ENCODE measurements around the gene COTL1. TPM values are rescaled to one million over a fixed set of nuclear protein-coding genes. Genes with fewer than 3 reads are reported as not detected.
"Not testable (repeated sequence)": the region's sequence is repeated elsewhere in the genome, so short reads cannot be mapped to it uniquely, and the experiment has no call there.

COTL1 gene
- total RNA-seq, 1 donor from 2014 or later = 129 TPM

DNA sequence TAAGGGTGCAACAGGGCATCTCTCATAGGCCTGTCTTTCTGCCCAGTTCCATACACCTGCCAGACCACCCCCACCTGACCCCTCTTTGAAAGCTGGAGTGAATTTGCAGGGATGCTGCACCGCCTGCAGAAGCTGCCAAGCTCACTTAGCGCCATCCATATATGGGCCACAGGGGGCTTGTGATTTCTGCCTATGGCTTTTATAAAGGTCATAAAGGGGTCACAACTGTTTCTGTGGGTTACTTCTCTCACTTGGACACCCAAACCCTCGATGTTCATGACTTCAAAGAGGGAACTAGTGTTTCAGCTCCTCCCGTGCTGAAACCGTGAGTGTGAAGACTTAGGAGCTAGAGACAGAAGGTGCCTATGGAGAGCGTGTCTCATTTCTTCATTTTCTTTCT lies 89.6 kb downstream of the COTL1 start:
- no peak overlapping the region for H3K4me3 ChIP-seq
- TF ChIP-seq, protein P1, sequence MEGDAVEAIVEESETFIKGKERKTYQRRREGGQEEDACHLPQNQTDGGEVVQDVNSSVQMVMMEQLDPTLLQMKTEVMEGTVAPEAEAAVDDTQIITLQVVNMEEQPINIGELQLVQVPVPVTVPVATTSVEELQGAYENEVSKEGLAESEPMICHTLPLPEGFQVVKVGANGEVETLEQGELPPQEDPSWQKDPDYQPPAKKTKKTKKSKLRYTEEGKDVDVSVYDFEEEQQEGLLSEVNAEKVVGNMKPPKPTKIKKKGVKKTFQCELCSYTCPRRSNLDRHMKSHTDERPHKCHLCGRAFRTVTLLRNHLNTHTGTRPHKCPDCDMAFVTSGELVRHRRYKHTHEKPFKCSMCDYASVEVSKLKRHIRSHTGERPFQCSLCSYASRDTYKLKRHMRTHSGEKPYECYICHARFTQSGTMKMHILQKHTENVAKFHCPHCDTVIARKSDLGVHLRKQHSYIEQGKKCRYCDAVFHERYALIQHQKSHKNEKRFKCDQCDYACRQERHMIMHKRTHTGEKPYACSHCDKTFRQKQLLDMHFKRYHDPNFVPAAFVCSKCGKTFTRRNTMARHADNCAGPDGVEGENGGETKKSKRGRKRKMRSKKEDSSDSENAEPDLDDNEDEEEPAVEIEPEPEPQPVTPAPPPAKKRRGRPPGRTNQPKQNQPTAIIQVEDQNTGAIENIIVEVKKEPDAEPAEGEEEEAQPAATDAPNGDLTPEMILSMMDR (IDR thresholded peaks at IDR 0.05) = no peak
- no peak overlapping the region for H3K27ac ChIP-seq
- H3K36me3 ChIP-seq = no peaks in the 10 kb centered on the region
- H3K27me3 ChIP-seq = no peaks in the 10 kb centered on the region
- H3K4me1 ChIP-seq = peaks cover 29% of the 10 kb centered on the region
- intact Hi-C loops (cut with DNase I) = no loop called here
- H3K9me3 ChIP-seq = no peaks in the 10 kb centered on the region
- ATAC-seq (no peak), DNase-seq (no peak)

DNA sequence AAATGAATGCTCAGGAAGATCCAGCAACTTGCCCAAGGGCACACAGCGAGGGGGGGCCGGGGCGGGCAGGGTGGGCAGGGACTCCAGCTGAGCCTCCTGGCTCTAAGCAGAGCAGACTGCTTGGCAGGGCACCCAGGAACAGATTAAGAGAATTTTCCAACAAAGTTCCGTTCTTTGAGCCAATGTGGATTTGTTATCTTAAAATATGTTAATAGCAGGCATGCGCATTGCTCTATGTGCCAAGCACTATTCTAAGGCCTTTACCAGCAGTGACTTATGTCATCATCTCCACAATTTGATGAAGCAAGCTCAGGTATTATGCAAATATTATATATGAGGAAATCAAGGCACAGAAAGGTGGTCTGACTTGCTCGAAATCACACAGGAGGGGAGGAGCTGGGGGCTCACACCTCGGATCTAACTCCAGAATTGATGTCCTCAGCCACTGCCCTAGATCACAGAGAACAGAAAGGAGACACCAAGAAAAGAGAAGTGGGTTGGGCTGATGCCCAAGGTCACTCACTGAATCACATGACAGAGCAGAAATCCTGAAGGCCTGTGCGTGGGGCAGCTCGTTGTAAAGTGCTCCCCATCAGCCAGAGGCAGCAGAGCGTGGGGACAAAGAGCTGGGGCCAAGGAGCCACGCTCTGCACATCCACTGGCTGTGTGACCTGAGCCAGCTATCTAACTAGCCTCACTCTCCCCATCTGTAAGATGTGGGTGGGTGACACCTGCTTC lies 90.2 kb downstream of the COTL1 start:
- Histone ChIP-seq H3K36me3 (no peaks in the 10 kb centered on the region), H3K4me1 (peaks cover 23% of the 10 kb centered on the region), H3K27ac (peak overlapping the region; percentile 62), H3K27me3 (no peaks in the 10 kb centered on the region), H3K9me3 (no peaks in the 10 kb centered on the region), H3K4me3 (no peak overlapping the region)
- intact Hi-C loops (cut with DNase I) = no loop called here
- ATAC-seq (peak; percentile 65), DNase-seq (no peak)
- TF ChIP-seq, protein P1 (IDR thresholded peaks at IDR 0.05) = no peak

DNA sequence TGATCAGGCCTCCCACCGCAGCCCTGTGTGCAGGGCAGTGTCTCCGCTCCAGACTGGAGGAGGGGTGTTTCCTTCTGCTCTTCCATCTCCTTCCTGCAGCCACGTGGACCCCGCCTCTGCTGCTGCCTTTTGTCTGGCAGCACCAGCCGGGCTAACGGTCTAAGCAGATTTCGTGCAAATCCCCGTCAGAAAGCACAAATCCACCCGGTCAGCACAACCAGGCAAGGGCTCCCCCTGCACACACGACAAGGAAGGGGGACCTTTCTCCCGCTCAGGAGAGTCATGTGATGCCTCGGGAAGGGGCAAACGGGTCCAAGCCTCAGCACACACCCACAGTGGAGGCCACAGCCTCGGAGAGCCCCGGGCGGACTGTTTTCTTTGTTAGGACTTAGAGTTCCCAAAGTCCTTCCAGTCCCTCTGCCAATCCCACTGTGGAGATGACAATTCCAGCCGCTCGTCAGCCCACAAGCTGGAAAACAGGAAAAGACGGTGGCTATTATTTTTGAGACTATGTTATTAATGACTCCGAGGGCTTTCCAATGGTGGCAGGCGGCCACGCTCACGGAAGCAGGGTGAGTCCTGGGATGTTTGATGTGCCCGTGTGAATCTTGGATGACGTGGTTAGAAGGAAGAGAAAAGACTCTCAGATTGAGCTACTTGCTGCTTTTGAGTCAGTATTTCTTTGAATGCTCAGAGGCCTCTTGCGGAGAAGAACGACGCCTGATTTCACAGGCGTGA lies 90.9 kb downstream of the COTL1 start:
- H3K9me3 ChIP-seq = no peaks in the 10 kb centered on the region
- H3K27ac ChIP-seq = peak overlapping the region; percentile 62
- intact Hi-C loops (cut with DNase I) = no loop called here
- TF ChIP-seq, protein P1 (IDR thresholded peaks at IDR 0.05) = no peak
- no peak overlapping the region for H3K4me3 ChIP-seq
- ATAC-seq (no peak), DNase-seq (no peak)
- H3K27me3 ChIP-seq = no peaks in the 10 kb centered on the region
- peaks cover 18% of the 10 kb centered on the region for H3K4me1 ChIP-seq
- H3K36me3 ChIP-seq = no peaks in the 10 kb centered on the region

DNA sequence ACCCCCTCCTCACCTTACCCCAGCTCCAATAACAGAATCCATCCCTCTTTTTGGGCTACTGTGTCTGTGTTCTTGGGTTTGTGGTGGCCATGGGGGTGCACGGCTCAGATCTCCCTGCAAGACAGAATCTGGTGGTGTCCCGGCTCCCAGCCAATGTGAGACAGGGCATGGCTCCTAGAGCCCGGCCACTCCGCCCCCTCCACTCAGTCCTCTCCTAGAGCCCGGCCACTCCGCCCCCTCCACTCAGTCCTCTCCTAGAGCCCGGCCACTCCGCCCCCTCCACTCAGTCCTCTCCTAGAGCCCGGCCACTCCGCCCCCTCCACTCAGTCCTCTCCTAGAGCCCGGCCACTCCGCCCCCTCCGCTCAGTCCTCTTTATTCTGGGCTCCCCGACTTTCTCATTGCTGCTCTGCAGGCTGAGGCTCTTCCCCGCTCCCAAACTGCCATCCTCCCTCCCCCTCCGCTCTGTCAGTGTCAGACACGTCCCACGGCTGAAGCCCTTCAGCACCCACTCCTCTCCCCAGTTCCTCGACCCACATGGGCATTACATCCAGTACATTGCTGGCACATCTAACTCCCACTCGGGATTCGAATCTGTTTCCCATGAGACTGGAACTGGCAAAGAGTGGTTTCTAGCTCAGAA lies 92.8 kb downstream of the COTL1 start:
- H3K4me1 ChIP-seq = peaks cover 11% of the 10 kb centered on the region

DNA sequence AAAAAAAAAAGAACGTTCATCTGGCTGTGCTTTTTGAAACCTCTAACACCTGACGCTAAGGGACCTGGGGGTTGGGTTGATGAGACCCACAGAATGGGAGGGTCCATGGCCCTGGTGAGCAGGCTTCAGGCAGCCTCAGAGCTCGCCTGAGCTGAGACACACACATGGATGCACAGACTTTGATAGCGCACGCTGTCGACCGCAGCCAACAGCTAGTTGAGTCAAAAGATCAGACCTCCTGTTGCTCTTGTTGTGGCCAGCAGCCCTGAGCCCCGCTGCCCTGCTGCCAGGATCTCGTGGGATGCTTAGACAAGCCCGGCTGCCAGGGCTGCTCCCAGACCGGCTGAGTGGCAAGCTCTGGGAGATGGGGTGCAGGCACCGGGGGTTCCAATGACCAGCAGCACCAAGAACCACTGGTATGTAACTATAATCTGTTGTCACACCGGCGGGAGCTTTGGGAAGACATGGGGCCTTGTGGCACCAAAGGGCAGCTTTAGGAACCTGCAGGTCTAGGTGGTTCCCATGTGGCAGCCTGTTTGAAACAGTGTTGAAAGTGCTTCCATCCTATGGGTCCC lies 93.4 kb downstream of the COTL1 start:
- intact Hi-C loops (cut with DNase I) = no loop called here
- TF ChIP-seq, protein P1 (IDR thresholded peaks at IDR 0.05) = no peak
- ATAC-seq = no peak

More for the DNA sequence above, 92.8 kb downstream of the COTL1 start:
- H3K36me3 ChIP-seq; H3K27ac ChIP-seq; H3K4me3 ChIP-seq; ATAC-seq; H3K9me3 ChIP-seq; DNase-seq; intact Hi-C loops (cut with DNase I); H3K27me3 ChIP-seq: not testable (repeated sequence)

DNA sequence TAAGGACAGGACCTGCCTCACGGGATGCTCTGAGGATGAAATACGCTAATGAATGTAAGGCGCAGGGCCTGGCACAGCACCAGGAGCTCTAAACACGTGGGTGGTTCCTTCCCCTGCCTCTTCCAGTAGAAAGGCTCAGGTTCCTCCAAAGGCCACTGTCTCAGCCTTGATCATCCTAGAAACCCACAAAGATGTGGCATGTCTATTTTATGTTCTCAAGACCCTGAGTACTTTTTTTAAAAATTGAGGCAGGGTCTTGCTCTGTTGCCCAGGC lies 96.4 kb downstream of the COTL1 start:
- Histone ChIP-seq H3K27ac (no peak overlapping the region), H3K4me3 (no peak overlapping the region), H3K36me3 (no peaks in the 10 kb centered on the region), H3K4me1 (no peaks in the 10 kb centered on the region), H3K9me3 (no peaks in the 10 kb centered on the region), H3K27me3 (no peaks in the 10 kb centered on the region)
- TF ChIP-seq, protein P1 (IDR thresholded peaks at IDR 0.05) = no peak
- DNase-seq (no peak), ATAC-seq (peak; percentile 4)
- intact Hi-C loops (cut with DNase I) = no loop called here

More for the DNA sequence above, 93.4 kb downstream of the COTL1 start:
- H3K4me3 ChIP-seq = no peak overlapping the region
- peaks cover 11% of the 10 kb centered on the region for H3K4me1 ChIP-seq
- no peaks in the 10 kb centered on the region for H3K9me3 ChIP-seq
- H3K36me3 ChIP-seq = no peaks in the 10 kb centered on the region
- DNase-seq = no peak
- H3K27ac ChIP-seq = no peak overlapping the region
- no peaks in the 10 kb centered on the region for H3K27me3 ChIP-seq

All from upper lobe of right lung (tissue), 1 donor.